Stimulated activated CD8-positive, alpha-beta memory T cell treated with anti-CD3 and anti-CD28 coated beads, Interleukin-2, amount 100 ng/mL, for 1 hour (primary cell): ENCODE measurements around the gene SASH3.

ENCODE experiments used
- DNase-seq, 2 donors: peaks; one replicate each; pipeline ENCODE4 v3.0.0-alpha.2; 2020; ENCODE audit warnings: low read depth in 2 of 2

Gene SASH3

DNA sequence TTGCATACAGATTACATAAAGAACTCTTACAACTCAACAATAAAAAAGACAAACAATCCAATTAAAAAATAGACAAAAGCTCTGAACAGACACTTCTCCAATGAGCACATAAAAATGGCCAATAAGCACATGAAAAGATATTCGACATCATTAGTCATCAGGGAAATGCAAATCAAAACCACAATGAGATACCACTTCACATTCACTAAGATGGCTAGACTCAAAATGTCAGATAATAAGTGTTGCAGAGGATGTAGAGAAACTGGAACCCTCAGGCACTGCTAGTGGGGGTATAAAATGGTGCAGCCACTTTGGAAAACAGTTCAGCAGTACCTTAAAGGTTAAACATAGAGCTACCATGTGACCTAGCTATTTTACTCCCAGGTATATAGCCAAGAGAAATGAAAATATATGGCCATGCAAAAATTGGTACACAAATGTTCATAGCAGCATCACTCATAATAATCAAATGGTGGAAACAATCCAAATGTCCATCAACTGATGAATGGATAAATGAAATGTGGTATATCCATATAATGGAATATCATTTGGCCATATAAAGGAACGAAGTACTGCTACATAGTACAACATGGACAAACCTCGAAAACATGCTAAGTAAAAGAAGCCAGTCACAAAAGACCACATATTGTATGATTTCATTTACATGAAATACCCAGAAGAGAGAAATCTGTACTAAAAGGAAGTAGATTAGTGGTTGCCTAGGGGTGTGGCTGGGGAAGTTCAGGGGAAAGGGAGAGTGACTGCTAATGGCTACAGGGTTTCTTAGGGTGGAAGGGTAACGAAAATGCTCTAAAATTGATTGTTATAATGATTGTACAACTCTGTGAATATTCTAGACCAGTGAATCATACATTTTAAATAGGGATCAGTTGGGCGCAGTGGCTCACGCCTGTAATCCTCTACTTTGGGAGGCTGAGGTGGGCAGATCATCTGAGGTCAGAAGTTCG lies 29.4 kb downstream of the SASH3 start:
- DNase-seq, result no peak

DNA sequence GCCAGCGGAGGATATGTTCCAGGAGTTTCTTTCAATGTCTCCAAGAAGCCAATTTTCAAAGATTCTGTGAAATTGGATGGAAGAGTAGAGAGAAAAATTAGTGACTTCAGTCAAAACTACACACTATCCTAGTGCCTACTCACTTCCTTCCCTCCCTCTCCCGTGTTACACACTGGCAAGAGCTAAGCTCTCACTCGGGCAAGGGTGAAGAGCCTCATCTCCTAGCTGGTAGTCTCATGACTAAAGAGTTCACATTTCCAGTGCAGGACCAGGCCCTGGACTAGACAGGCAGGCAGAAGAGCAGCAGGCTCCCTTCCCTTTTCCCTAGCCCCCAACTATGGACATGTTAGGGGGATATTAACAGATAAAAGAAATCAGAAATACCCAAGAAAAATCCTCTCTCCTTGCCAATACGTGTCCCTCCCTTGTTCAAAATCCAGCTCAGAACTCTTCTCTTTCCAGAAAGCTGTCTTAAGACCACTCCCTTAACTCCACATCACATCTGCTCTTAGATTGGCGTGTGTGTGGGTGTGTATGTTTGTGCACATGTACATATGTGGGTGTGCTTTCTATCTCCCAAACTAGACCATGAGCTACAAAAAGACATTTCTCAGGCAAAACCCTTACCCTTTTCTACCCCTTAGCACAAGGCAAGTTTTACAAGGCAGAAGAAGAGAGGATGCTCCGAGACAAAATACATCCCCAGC lies 34.1 kb downstream of the SASH3 start:
- DNase-seq, result no peak

DNA sequence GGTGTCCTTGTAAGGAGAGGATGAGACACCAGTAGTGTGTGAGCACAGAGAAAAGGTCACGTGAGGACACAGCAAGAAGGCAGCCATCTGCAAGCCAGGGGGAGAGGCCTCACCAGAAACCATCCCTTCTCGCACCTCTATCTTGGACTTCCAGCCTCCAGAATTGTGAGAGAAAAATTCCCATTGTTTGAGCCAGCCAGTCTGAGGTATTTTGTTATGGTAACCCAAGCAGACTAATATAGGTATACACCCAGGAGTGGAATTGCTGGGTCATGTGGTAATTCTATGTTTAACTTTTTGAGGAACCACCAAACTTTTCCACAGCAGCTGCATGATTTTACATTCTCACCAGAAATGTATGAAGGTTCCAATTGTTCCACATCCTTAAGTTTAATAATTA lies 38.4 kb downstream of the SASH3 start:
- DNase-seq, result no peak

DNA sequence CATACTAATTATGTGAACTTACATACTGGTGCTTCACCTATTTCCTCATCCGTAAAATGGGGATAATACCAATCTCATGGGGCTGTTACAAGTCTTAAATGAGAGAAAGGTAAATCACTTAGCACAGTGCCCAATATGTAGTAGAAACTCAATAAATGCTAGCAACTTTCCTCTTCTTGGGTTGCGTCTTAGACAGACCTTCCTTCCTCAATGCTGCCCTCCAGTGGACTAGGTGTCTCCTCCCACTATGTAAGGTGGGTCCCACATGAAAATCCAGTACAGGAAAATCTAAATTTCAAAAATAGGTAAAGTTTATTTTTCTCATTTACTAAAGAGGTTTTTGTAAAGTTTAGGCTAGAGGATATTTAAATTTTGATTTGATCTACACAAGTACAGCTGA lies 43.4 kb downstream of the SASH3 start:
- DNase-seq, result peak; percentile 17 to 26

DNA sequence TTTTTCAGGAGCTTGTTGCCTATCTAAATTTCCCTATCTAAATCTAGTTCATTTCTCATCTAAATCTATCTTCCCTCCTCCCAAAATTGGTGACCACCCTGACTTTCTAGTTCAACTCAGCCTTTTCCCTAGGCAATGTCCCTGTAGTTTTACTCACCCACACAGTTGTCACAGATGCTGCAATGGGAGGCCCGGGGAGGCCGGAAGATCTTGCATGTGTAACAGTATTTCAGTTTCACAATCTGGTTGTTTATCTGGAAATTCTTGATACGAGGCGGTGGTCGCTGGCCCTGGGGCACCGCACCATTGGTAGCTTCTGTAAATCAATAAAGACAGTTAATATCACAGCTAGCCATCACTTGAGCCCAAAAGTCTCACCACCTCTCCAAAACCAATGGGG lies 43.8 kb downstream of the SASH3 start:
- DNase-seq, result no peak

DNA sequence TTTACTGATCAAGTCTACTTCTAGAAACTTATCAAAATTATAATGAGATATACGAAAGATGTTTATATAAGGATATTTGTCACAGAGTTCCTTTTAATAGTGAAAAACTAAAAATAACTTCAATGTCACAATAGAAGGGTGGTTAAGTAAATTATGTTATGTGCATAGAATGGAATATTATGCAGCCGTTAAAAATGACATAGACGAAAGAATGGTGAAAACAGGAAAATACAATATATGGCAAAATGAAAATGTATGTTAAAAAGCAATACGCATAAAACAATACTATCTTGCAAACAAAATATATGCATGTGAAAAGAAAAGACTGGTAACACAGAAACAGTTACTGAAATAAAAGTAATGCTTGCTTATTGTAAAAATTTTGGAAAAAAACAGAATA lies 44.9 kb downstream of the SASH3 start:
- no peak for DNase-seq

DNA sequence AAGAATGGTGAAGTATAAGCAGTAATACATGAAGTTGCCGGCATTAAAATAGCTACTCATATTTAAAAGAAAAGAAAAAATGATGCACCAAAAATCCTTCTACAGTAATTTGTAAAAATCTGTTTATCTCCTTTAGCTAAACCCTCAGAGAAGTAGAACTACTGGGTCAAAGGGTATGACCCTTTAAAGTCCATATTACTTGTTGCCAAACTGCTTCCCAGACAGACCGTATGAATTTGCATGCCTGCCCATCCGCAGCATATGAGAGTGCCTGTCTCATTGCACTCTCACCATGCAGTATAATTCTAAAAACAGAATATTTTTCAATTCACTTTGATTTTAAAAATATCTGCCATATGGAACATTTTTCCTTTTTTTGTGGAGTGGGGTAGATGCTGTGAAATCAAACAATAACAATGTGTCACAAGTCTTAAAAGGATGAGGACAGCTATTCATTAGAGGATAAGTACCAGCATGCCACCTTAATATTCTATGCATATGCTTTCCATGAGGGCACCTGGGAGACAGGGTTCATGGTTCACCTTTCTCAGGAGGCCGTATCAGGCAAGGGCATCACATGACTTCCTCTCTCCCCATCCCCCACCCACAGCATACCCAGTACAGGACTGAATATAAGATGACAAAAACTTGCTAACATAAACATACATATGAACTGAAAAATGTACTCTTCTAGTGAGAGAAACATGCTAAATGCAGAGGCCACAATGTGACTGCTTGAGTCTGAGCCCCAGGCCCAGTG lies 46.2 kb downstream of the SASH3 start:
- no peak for DNase-seq

DNA sequence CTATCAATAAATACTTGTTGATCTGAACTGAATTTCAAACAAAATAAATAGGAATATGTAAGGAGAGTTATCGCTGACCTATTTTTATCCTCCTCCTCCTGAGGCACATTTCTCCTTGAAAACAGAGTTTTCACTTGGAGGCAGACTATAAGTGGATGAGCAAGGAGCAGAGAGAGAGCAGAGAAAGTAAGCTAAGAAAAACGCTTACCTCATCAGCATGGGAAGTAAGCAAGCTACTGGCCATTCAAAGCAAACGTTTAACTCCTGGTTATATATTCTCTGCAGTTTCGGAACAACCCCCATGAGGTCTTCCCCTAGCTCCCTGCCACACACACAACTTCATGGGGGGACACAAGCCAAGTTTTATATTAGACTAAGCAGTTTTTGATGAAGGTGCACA lies 50.7 kb downstream of the SASH3 start:
- no peak for DNase-seq

DNA sequence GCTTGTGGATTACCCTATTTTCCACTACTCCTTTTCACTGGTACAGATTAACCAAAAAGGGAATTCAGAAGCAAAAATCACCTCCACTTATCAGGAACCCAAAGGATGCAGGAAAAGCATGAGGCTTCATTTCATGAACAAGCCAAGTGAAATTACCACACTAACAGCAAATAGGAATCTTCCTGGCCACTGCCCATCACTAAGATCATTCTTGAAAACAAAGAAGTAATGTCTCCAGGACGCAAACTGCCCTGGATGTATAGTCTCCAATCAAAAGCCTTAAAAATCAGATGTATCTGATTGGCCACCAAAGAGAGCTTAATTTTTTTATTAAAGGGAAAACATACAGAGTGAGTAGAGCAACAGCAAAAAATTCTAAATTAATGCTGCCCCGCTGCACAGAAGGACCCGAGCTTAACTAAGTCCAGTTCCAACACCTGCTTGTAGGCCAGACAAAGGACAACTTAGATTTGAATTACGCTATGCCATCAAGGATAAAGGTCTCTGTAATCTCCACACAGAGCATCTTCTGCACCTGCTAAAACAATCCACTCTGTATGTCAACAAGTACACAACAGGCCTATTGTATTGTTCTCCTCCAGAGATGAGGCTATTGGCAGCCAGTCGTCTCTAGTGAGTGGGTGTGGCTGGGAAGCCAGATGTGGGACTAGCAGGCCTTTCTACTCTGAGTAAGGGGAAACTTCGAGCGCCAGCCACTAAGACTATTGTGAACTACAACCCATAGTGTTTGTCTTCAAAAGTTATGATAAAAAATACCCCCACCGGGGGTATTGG lies 51.5 kb downstream of the SASH3 start:
- DNase-seq, result no peak

DNA sequence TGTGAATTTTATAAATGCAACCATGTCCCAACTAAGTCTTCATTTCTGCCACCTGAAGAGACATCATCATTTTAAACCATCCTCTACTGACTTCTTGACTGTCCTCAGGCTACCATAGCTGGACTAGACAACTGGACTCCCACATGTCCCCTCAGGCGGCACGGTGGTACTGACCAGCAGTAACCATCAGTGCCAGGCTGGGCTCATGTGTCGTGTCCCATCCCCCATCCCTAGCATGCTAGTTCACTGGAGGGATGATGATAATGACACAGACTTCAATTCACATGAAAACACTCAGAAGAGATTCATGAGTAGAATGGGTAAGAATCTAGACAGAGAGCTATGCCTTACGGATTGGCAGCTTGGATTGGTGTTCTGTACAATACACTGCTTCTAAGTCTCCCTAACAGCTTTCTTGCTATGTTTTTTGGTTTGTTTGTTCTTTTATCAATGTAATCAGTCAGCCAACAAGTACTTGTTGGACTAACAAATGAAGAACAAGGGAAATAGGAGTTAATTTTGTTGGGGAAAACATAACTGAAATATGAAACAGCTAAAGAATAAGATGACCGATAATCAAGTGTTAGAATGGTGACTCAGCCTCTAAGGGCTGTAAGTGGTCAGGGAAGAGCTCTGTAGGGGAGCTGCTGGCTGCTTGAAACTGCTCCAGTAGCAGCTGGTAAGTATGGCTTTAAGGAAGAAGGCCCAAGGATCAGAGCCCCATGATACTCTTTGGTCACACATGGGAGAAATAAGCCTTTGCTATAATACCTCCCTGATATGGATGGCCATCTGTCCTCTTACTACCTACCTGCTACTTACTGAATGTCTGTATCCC lies 53.6 kb downstream of the SASH3 start:
- no peak for DNase-seq

DNA sequence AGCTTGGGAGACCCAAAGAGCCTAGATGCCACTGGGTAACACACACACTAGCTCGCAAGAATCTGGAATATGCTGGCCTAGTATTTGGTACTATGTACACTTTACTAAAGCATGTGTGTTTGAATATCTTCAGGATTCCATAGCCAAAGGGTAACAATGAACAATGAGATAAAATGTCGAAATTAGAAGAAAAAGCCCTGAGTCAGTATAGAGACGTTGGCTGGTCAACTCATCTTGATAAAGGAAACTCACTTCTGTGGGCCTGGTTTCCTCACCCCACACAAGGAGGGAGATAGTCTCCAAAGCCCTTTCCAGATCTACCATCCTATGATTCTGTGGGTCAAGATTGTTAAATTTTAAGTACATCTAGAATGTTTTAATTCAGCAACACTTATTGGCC lies 57.1 kb downstream of the SASH3 start:
- DNase-seq, result no peak

DNA sequence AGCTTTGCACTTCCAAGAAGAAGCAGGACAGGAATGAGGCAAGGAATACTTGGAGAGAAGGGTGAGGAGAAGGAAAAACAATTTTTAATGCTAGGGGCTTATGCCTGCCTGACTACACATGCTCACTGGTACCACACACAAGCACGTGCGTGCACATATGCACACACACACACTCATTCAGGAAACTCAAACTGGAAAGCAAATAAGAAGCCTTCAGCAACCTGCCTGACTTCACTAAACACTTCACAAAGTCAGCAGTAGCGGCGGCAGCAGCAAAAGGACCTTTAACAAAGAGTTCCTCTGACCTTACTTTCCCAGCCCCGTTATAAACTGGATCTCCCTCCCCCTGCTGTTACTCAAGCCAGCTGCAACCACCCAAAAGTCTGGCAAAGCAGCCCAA lies 60.6 kb downstream of the SASH3 start:
- no peak for DNase-seq

DNA sequence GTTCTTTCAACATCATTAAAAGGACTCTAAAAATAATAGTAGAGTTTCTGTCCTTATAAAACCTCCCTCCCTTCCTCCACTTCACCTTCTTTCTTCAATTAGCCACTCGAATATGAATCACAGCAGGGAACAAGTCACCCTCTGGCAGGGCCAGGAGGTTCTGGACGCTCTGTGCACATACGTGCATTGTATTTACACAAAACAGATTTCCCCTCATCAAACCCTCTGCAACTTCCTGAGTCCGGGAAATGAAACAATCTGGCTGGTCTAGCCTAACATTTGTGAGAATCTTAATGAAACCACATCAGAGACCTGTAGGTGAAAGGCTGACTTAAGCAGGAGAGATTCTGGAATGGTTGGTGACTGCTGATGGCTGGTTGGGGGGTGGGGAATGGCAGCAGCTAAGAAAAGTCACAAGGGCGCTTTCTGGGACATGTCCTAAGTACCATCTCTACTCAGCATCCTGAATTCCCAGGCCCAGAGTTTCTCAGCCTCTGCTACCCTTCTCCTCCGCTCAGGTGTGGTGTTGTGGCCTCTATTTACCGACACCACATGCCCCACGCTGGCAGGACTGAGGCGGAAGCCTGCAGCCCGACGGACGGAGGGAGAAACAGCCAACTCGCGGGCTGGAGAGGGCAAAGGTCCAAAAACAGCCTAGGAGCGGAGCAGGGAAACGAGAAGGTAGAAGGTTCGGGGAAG lies 62.9 kb downstream of the SASH3 start:
- no peak for DNase-seq

DNA sequence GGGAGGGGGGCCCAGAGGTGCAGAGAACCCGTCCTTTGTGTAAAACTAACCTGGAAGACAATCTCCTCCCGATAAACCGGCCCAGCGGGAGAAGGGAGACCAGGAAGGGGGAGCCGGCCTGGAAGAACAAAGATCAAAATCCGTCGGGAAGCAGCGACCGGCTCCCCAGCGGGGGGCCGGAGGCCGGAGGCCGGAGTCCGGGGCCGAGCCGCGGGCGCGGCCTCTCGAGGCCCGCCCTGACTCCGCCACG lies 63.4 kb downstream of the SASH3 start:
- DNase-seq, result no peak

DNA sequence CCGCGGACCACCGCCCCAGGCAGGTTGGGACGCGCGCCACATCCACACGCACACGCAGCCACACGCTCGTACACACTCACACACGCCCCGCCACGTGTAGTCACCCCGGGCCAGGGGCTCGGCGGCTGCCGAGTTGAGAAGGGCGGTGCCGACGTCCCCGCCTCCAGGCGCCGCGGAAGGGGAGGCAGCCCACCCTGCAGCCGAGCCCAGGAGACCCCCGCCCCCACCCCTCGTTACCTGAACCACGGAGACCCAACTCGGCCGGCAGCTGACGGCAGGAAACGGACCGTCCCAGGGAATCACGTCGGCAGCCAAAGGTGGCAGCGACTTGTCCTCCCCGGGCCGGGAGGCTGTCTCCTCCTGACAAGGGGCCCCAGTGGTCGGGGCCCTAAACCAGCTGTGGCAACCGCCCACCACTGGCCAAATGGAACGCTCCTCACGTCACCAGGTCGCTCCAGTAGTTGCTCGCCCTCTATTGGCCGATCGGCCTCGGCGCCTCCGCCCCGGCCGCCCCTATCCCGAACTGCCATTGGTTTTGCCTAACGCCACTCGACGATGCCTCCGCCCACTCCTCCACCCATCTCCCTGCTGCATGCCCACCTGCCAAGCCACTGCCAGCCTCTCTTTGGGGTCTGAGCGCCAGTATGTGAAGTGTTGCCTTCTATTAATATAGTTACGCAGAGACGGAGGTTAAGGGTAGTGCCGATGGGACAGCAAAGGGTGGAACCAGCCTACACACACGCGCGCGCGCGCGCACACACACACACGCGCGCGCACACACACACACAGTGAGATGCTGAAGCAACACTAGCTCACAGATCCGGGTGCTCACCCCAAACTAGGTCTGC lies 63.9 kb downstream of the SASH3 start, which contains the start of gene ZDHHC9:
Gene ZDHHC9 (minus strand): TSS at position 428 of the 848 bp plus-strand sequence. CDS start 1,941 bp downstream, outside the sequence.
- peak; percentile 67 to 72 for DNase-seq
